GM18907 (cell line): ENCODE measurements around the gene SPINT2.

Source experiments
- ATAC-seq: cut with Tn5 transposase; IDR thresholded peaks from one replicate; pipeline ENCODE4 v1.9.1; 2021; ENCODE audit warnings: mild to moderate bottlenecking, moderate library complexity; ENCODE audit not compliant: unreplicated experiment

SPINT2 gene

GRCh38 chr19:38266981-38267597, 2.7 kb downstream of the SPINT2 start:
- ATAC-seq, result no peak

GRCh38 chr19:38267761-38268483, 3.5 kb downstream of the SPINT2 start:
- ATAC-seq, result no peak

GRCh38 chr19:38268539-38268938, 4.2 kb downstream of the SPINT2 start:
- ATAC-seq, result no peak

- no peak for ATAC-seq
Observed at GRCh38 chr19:38270587-38271167, 6.3 kb downstream of the SPINT2 start.

GRCh38 chr19:38273499-38273898, 9.1 kb downstream of the SPINT2 start:
- ATAC-seq, result no peak

- no peak for ATAC-seq
Observed at GRCh38 chr19:38274739-38275138, 10.4 kb downstream of the SPINT2 start.

GRCh38 chr19:38276942-38277517, 12.7 kb downstream of the SPINT2 start:
- no peak for ATAC-seq

- no peak for ATAC-seq
Observed at GRCh38 chr19:38277549-38277948, 13.2 kb downstream of the SPINT2 start.

GRCh38 chr19:38277969-38278680, 13.8 kb downstream of the SPINT2 start:
- no peak for ATAC-seq

- no peak for ATAC-seq
Observed at GRCh38 chr19:38278751-38279150, 14.4 kb downstream of the SPINT2 start.

- ATAC-seq, result no peak
Observed at GRCh38 chr19:38280030-38280921, 15.9 kb downstream of the SPINT2 start.

GRCh38 chr19:38281811-38282566, 17.6 kb downstream of the SPINT2 start:
- no peak for ATAC-seq

GRCh38 chr19:38283271-38283670, 18.9 kb downstream of the SPINT2 start:
- ATAC-seq, result no peak

GRCh38 chr19:38284422-38284821, 20.0 kb downstream of the SPINT2 start:
- no peak for ATAC-seq

GRCh38 chr19:38285567-38285966, 21.2 kb downstream of the SPINT2 start:
- no peak for ATAC-seq

- no peak for ATAC-seq
Observed at GRCh38 chr19:38287604-38288003, 23.2 kb downstream of the SPINT2 start.

GRCh38 chr19:38288123-38288855, 23.9 kb downstream of the SPINT2 start:
- ATAC-seq, result no peak

- ATAC-seq, result no peak
Observed at GRCh38 chr19:38289955-38290354, 25.6 kb downstream of the SPINT2 start.

GRCh38 chr19:38290631-38291147, 26.3 kb downstream of the SPINT2 start:
- ATAC-seq, result no peak
